Subcutaneous adipose tissue (tissue), 4 donors: ENCODE results near the gene ARNT2. TPM values are rescaled to one million over a fixed set of nuclear protein-coding genes. Genes with fewer than 3 reads are reported as not detected.

ENCODE experiments used
- total RNA-seq, 4 donors: library from RNA; depleted of rRNA; stranded (reverse); fragments of >200 nt; gene quantifications; one replicate each; pipeline ENCODE4 v1.1.0, GENCODE V29; 2016
- TF ChIP-seq, protein P1 (sequence below): fragments of 450-650 bp; IDR thresholded peaks from one replicate; pipeline ENCODE4 v1.5.1; 2016; ENCODE audit warnings: low read depth, mild to moderate bottlenecking, control low read depth, antibody characterized with exemption, moderate library complexity

ARNT2 gene
- total RNA-seq, 4 donors from 2014 or later, result 0.16 to 4.3 (median 2.3) TPM

- TF ChIP-seq, protein P1, sequence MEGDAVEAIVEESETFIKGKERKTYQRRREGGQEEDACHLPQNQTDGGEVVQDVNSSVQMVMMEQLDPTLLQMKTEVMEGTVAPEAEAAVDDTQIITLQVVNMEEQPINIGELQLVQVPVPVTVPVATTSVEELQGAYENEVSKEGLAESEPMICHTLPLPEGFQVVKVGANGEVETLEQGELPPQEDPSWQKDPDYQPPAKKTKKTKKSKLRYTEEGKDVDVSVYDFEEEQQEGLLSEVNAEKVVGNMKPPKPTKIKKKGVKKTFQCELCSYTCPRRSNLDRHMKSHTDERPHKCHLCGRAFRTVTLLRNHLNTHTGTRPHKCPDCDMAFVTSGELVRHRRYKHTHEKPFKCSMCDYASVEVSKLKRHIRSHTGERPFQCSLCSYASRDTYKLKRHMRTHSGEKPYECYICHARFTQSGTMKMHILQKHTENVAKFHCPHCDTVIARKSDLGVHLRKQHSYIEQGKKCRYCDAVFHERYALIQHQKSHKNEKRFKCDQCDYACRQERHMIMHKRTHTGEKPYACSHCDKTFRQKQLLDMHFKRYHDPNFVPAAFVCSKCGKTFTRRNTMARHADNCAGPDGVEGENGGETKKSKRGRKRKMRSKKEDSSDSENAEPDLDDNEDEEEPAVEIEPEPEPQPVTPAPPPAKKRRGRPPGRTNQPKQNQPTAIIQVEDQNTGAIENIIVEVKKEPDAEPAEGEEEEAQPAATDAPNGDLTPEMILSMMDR, result no peak
Observed at GRCh38 chr15:80399508-80399907, 4.7 kb upstream of the ARNT2 start.

- TF ChIP-seq, protein P1, result no peak
Observed at GRCh38 chr15:80401456-80401855, 2.7 kb upstream of the ARNT2 start.

DNA sequence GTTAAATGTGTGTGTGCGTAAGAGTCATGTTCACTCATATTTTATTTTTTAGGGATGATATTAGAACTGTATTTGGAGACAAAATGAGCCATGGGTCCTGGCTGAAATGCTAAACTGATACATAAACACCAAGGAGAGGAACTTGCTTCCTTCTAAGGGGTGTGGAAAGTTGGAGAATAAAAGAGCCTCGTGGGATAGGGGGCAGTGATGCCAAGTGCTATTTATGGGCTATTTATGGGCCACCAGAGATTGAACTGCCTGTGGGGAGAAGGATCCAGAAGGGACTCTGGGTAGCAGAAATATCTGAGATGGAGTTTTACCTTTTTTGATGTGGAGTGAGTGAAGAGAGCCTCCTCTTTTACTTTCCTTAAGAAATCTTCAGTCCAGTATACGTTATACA, 1.8 kb upstream of the ARNT2 start:
- TF ChIP-seq, protein P1, result no peak

DNA sequence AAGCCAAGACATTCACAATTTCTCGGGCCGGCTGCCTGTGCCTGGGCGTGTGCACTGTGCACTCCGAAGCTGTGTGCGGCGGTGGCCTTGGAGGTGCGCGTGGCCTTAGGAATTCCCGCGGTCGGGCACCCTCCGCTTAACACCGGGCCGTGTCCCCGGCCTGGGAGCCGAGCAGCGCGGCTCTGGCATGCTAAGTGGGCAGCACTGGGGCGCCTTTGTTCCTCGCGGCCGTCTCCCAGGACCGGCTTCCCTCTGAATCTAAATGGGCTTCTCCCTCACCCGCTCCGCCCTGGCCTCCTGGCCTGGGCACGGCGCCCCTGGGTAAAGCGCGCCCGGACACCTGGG, 498 bp upstream of the ARNT2 start:
- TF ChIP-seq, protein P1, result no peak

GRCh38 chr15:80404761-80405553, 775 bp downstream of the ARNT2 start:
- TF ChIP-seq, protein P1, result no peak

GRCh38 chr15:80405554-80405850, 1.3 kb downstream of the ARNT2 start:
- TF ChIP-seq, protein P1, result no peak

DNA sequence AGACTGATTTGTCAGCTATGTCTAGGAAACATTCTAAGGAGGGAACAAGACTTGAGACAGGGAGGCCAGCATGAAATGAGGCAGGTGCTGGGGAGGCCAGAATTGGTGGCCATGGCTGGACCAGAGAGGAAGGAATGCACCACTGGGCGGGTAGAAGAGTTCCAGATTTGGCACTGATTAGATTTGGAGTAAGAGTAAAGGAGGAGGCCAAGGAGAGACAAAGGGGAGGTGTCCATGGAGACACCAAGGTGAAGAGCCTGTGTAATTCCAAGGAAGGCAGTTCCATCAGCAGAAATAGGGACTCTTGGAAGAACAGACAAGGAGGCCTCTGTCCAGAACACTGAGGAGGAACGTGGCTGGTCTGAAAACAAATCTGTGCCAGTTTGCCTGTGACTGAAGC, 1.8 kb downstream of the ARNT2 start:
- TF ChIP-seq, protein P1, result no peak
